OCI-LY7 (cell line): Measurements from ENCODE around the gene ZRSR2. TPM values are rescaled to one million over a fixed set of nuclear protein-coding genes. Genes with fewer than 3 reads are reported as not detected.

Experiments
- BruUV-seq: library from RNA; stranded (reverse); fragments of 400-500 nt; replicated peaks from 2 replicates; lab custom pipeline; 2021; lab: Mats Ljungman, UMichigan
- CTCF ChIA-PET: fragments of 300-600 bp; sonication (Branson Sonifier 250); formaldehyde crosslinking; loops from one replicate; lab custom pipeline; 2022; ENCODE audit warnings: antibody characterized with exemption; ENCODE audit not compliant: unreplicated experiment; lab: Charles Lee
- POLR2A ChIA-PET: fragments of 300-600 bp; sonication (Branson Sonifier 250); formaldehyde crosslinking; loops from one replicate; lab custom pipeline; 2022; ENCODE audit warnings: antibody characterized with exemption; lab: Charles Lee
- DNase-seq: peaks from one replicate; pipeline ENCODE4 v3.0.0-alpha.2; 2015; ENCODE audit warnings: low spot score
- H2AFZ ChIP-seq: fragments of 200-600 bp; sonication (generic), shearing (Covaris generic); 2 replicates; pipeline ENCODE4 v1.6.1; 2014; ENCODE audit warnings: mild to moderate bottlenecking, antibody characterized with exemption, low read length, moderate library complexity
- H3K27ac ChIP-seq: fragments of 200-600 bp; sonication (generic); 2 replicates; pipeline ENCODE4 v1.5.1; 2014; ENCODE audit warnings: mixed run types, low read depth, mild to moderate bottlenecking, moderate library complexity, low read length, inconsistent platforms; ENCODE audit not compliant: poor library complexity, severe bottlenecking
- H3K36me3 ChIP-seq: fragments of 200-600 bp; sonication (generic); 2 replicates; pipeline ENCODE4 v1.6.1; 2014; ENCODE audit warnings: mild to moderate bottlenecking, antibody characterized with exemption, low read length, moderate library complexity, mixed read lengths; ENCODE audit not compliant: insufficient read depth
- H3K4me1 ChIP-seq: fragments of 200-600 bp; sonication (generic); 2 replicates; pipeline ENCODE4 v1.5.1; 2014; ENCODE audit warnings: mild to moderate bottlenecking, low read length; ENCODE audit not compliant: insufficient read depth, poor library complexity, severe bottlenecking
- H3K4me2 ChIP-seq: fragments of 200-600 bp; sonication (generic); 2 replicates; pipeline ENCODE4 v1.6.1; 2014; ENCODE audit warnings: mild to moderate bottlenecking, low read length
- H3K4me3 ChIP-seq: fragments of 200-600 bp; sonication (generic); 2 replicates; pipeline ENCODE4 v1.5.1; 2014; ENCODE audit warnings: mild to moderate bottlenecking, low read depth, low read length; ENCODE audit not compliant: poor library complexity, severe bottlenecking
- H3K79me2 ChIP-seq: fragments of 200-600 bp; sonication (generic); 2 replicates; pipeline ENCODE4 v1.6.1; 2016; ENCODE audit warnings: low read depth, mild to moderate bottlenecking, low read length, moderate library complexity, mixed read lengths; ENCODE audit not compliant: insufficient read depth
- H3K9me2 ChIP-seq: fragments of 200-600 bp; sonication (generic); 2 replicates; pipeline ENCODE4 v1.6.1; 2016; ENCODE audit warnings: mild to moderate bottlenecking, low read length, mixed read lengths; ENCODE audit not compliant: insufficient read depth
- H3K9me3 ChIP-seq: fragments of 200-600 bp; sonication (generic); 2 replicates; pipeline ENCODE4 v1.6.1; 2014; ENCODE audit warnings: mild to moderate bottlenecking, mixed run types, low read length, mixed read lengths
- H4K20me1 ChIP-seq: fragments of 200-600 bp; sonication (generic); 2 replicates; pipeline ENCODE4 v1.6.1; 2014; ENCODE audit warnings: mild to moderate bottlenecking, antibody characterized with exemption, low read length, moderate library complexity, mixed read lengths; ENCODE audit not compliant: insufficient read depth
- EZH2phosphoT487 ChIP-seq: fragments of 200-600 bp; sonication (generic); IDR thresholded peaks from 2 replicates; pipeline ENCODE4 v1.6.1; 2018; ENCODE audit warnings: low read depth, borderline replicate concordance, mild to moderate bottlenecking, mixed run types, antibody characterized with exemption, low read length, moderate library complexity, mixed read lengths
- intact Hi-C: fragments of 100-400 bp; cut with micrococcal nuclease; formaldehyde crosslinking; loops from one replicate; pipeline ENCODE4 v1.10.0; 2022; ENCODE audit not compliant: unreplicated experiment
- total RNA-seq, 2 experiments: library from RNA; depleted of rRNA in 1 of 2; stranded (reverse); fragments of >200 nt in 1 of 2; shearing (Covaris generic) in 1 of 2; gene quantifications; 2 replicates each; pipeline ENCODE4 v1.2.3, GENCODE V29; 2014 to 2022
- TF ChIP-seq, protein P1 (sequence below): fragments of 200-600 bp; sonication (generic); conservative IDR thresholded peaks from 2 replicates; pipeline ENCODE4 v1.5.1; 2014; ENCODE audit warnings: mild to moderate bottlenecking, antibody characterized with exemption, low read length, moderate library complexity, mixed read lengths

Gene ZRSR2
- total RNA-seq, 2 experiments from 2014 or later, result 6.2 to 14.0 TPM

DNA sequence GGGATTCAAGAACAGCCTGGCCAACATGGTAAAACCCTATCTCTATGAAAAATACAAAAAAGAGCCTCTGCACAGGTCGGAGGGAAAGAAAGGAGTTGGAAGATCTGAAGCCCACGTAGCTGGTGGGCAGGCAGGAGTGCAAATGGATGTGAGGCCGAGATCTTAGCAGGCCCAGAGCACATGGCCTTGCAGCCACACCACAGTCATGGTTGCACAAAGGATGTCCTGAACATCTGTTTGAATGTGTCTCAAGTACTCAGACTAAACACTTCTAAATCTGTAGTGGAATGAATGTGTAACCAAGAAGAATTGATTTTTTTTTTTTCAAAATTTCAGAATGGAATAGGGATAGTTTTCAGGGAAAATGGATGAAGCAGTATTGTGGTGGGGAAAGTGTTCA, 41.4 kb upstream of the ZRSR2 start:
- Histone ChIP-seq H3K9me2 (no peaks in the 10 kb centered on the region), H4K20me1 (no peaks in the 10 kb centered on the region), H3K79me2 (no peaks in the 10 kb centered on the region), H3K36me3 (no peaks in the 10 kb centered on the region), H2AFZ (no peak overlapping the region), H3K4me3 (no peak overlapping the region), H3K4me2 (no peak overlapping the region), H3K9me3 (no peaks in the 10 kb centered on the region), H3K4me1 (peaks cover 13% of the 10 kb centered on the region), H3K27ac (no peak overlapping the region)
- CTCF ChIA-PET, result no interaction called here
- intact Hi-C loops, result no loop called here
- BruUV-seq, result no TSS peak
- no peak for DNase-seq
- TF ChIP-seq, protein P1, sequence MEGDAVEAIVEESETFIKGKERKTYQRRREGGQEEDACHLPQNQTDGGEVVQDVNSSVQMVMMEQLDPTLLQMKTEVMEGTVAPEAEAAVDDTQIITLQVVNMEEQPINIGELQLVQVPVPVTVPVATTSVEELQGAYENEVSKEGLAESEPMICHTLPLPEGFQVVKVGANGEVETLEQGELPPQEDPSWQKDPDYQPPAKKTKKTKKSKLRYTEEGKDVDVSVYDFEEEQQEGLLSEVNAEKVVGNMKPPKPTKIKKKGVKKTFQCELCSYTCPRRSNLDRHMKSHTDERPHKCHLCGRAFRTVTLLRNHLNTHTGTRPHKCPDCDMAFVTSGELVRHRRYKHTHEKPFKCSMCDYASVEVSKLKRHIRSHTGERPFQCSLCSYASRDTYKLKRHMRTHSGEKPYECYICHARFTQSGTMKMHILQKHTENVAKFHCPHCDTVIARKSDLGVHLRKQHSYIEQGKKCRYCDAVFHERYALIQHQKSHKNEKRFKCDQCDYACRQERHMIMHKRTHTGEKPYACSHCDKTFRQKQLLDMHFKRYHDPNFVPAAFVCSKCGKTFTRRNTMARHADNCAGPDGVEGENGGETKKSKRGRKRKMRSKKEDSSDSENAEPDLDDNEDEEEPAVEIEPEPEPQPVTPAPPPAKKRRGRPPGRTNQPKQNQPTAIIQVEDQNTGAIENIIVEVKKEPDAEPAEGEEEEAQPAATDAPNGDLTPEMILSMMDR, result no peak
- TF ChIP-seq EZH2phosphoT487, result no peak
- POLR2A ChIA-PET, result interaction anchor here (0.7 to 2.8 kb wide), 4 partner anchors 11 to 351 kb away, joined by 3 to 11 read pairs (median 6); partner anchors contain the start of genes CA5B and ZRSR2

DNA sequence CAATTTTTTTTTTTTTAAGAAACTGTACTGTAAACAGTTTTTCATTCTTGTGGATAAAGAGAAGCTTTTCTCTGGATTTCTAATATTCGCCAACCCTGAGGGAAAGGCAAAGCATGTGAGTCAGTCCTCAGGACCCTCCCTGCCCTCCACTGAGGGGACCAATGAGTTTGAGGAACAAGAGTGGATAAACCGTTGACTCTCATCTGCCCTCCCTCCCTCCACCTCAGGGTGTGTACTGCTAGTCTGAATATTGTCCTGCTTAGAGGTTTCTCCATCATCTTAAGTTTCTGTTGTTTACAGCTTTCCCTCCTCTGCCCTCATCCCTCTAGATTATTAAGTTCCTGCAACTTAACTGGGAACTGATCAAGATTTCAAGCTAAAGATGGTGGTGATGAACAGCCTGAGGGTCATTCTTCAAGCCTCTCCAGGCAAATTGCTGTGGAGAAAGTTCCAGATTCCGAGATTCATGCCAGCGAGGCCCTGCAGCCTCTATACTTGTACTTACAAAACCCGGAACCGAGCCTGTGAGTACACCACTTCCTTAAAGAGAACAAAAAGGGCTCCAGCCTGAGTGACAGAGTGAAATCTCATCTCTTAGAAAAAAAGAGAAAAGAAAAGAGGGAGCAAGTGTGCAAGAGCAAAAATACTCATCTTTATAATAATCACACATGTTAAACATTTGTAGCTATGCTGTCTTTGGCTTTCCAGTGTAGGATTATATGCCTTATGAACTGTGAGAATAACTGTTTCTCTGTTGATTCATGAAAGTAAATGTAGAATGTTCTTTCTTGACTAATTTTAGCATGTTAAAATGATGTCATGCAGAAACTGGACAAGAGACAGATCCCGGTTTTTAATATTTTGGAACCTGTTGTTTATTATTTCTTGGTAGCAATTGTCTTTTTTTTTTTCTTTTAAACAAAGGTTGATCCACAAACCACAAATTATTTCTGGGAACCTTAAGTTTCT, 40.4 kb upstream of the ZRSR2 start:
- Histone ChIP-seq H3K9me3 (no peaks in the 10 kb centered on the region), H3K36me3 (no peaks in the 10 kb centered on the region), H3K27ac (peak overlapping the region; percentile 11), H3K4me3 (no peak overlapping the region), H3K9me2 (no peaks in the 10 kb centered on the region), H3K4me1 (peaks cover 13% of the 10 kb centered on the region), H2AFZ (peak overlapping the region; percentile 91; the same call in 1 of the 2 replicates), H3K4me2 (peak overlapping the region; percentile 20; the same call in 1 of the 2 replicates), H4K20me1 (no peaks in the 10 kb centered on the region), H3K79me2 (no peaks in the 10 kb centered on the region)
- DNase-seq, result peak; percentile 61
- CTCF ChIA-PET, result interaction anchor here (1.2 kb wide), 1 partner anchor 12 kb away, joined by 4 read pairs; the partner anchor contains the start of gene CA5B
- intact Hi-C loops, result no loop called here
- TF ChIP-seq EZH2phosphoT487, result no peak
- TF ChIP-seq, protein P1, result no peak
- POLR2A ChIA-PET, result interaction anchor here (0.6 to 2.8 kb wide), 6 partner anchors 10 to 40 kb away, joined by 4 to 11 read pairs (median 6); partner anchors contain the start of genes CA5B and ZRSR2
- no TSS peak for BruUV-seq
